ENCODE data around the gene ANKRD44.
"Not testable (repeated sequence)": the region's sequence is repeated elsewhere in the genome, so short reads cannot be mapped to it uniquely, and the experiment has no call there.

Gene ANKRD44

DNA sequence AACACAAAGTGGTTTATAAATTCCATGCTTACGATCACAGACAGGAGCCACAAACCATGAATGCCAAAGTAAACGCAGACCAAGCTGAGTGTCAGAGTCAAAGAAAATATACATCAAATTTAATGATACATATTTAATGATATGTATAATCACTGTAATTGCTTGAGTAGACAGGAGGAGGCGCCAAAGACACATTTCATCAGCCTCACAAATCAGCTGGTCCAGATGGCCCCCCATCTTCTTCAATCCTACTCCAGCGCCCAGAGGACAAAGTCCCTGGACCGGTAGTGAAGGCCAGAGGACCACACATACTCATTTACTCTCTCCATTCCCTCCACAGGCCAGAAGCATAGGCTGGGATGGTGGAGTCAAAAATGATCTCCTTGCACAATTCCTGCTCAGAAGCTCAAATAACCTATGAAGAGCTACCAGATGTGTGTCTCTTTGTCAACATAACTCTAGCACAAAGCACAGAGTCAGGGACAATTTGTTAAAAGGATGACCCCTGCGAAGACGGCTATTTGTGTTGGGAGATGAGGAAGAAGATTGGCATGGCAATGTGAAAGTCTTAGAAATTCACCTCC lies 234.7 kb downstream of the ANKRD44 start:
- no peak for DNase-seq (ENCODE audit: low read depth)

GRCh38 chr2:197075281-197075680 lies 235.3 kb downstream of the ANKRD44 start:
- DNase-seq (ENCODE audit: low read depth), result no peak

- DNase-seq (ENCODE audit: low read depth), result no peak
These were observed 236.7 kb downstream of the ANKRD44 start for GRCh38 chr2:197073701-197074433.

GRCh38 chr2:197073270-197073669 lies 237.3 kb downstream of the ANKRD44 start:
- DNase-seq (ENCODE audit: low read depth), result no peak

DNA sequence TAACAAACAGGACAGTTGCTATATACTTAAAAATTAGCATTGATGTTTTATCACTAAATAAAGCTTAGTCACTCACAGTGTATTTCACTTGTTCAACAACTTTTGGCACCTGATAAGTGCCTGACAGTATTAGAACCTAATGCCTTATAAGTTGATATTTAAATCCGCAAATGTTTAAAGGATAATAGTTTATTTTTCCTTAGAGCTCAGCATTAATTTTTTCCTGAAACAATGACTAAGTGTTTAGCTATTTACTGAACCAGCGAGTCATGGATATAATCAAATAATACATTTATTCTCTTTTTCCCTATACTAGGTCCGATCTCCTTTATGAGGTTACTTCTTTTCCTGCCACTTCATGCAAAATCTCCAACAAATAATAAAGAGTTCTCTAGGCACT lies 238.0 kb downstream of the ANKRD44 start:
- no peak for DNase-seq (ENCODE audit: low read depth)

DNA sequence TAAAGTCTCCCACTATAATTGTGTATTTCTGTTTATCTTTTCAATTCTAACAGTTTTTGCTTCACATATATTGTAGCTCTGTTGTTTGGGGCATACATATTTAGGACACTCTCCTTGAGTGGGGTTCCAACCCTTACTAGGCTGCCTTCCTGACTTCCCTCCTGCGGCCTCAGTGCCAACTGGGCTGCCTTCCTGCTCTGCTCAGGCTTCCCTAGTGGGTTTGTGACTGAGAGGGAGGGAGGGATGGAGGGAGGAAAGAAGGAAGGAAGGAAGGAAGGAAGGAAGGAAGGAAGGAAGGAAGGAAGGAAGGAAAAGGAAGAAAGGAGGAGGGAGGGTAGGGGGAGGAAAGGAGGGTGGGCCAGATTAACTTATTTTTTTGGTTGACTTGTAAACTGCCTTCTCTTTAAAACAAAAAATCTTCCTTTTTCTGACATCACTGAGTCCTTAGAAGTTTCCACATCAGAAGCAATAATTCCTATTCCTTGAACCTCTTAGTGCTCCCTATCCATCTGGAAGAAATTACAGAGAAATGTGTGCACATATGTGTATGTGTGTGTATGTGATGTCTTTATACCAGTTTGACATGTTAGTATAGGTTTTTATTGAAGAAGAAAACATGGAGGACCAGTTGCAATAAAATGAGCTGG lies 238.7 kb downstream of the ANKRD44 start:
- DNase-seq (ENCODE audit: low read depth), result no peak

DNA sequence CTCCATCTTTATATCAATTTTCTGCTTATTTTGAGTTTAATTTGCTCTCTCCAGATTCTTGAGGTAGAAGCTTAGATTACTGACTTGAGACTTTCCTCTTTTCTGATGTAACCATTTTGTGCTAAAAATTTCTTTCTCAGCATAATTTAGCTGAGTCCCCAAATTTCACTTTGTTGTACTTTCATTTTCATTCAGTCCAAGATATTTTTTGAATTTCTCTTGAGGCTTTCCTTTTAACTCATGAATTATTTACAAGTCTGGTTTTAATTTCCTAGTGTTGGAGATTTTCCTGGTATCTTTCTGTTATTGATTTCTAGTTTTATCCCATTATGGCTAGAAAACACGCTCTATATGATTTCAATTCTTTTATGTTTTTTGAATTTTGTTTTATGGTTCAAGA lies 239.4 kb downstream of the ANKRD44 start:
- no peak for DNase-seq (ENCODE audit: low read depth)

GRCh38 chr2:197069958-197070357 lies 240.6 kb downstream of the ANKRD44 start:
- DNase-seq (ENCODE audit: low read depth), result no peak

DNA sequence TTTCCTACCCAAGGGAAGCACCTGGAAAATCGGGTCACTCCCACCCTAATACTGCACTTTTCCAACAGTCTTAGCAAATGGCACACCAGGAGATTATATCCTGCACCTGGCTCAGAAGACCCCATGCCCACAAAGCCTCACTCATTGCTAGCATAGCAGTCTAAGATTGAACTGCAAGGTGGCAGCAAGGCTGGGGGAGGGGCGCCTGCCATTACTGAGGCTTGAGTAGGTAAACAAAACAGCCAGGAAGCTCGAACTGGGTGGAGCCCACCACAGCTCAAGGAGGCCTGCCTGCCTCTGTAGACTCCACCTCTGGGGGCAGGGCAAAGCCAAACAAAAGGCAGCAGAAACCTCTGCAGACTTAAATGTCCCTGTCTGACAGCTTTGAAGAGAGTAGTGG lies 248.0 kb downstream of the ANKRD44 start:
- not testable (repeated sequence) for DNase-seq (ENCODE audit: low read depth)

- DNase-seq (ENCODE audit: low read depth), result no peak
These were observed 251.1 kb downstream of the ANKRD44 start for GRCh38 chr2:197059477-197059876.

GRCh38 chr2:197058777-197059300 lies 251.7 kb downstream of the ANKRD44 start:
- DNase-seq (ENCODE audit: low read depth), result no peak

GRCh38 chr2:197057959-197058358 lies 252.6 kb downstream of the ANKRD44 start:
- no peak for DNase-seq (ENCODE audit: low read depth)

DNA sequence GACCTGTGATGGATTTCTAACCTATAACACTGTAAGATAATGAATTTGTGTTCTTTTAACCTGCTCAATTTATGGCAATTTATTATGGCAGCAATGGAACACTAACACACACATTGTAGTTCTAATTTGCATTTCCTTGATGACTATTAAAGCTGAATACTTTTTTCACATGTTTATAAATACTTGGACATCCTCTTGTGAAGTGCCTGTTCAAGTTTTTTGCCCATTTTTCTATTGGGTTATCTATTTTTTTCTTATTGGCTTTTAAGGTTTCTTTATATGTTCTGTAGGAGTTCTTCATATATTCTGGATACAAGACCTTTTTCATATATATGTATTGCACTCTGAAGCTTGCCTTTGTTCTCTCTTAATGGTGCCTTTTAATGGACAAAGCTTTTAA lies 255.5 kb downstream of the ANKRD44 start:
- no peak for DNase-seq (ENCODE audit: low read depth)

GRCh38 chr2:197054437-197054836 lies 256.1 kb downstream of the ANKRD44 start:
- DNase-seq (ENCODE audit: low read depth), result no peak

DNA sequence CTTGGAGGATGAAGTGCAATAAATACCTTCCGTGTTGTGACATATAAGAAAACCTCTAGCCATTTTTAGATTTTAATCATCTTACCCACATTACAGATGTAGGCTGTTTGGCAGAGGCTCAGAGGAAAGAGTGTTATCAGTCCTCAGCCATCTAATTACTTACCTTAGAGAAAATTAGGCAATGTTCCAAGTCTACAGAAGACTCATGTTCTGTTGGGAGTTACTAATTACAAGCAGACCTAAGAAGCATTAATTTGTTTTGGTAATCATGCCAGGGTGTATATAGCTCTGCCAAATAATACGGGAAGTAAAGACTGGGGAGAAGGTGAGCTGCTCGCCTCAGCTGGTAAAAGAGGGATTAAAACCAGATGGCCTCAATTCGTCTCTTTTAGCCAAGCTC lies 258.2 kb downstream of the ANKRD44 start:
- DNase-seq (ENCODE audit: low read depth), result no peak

GRCh38 chr2:197045115-197045514 lies 265.5 kb downstream of the ANKRD44 start:
- DNase-seq (ENCODE audit: low read depth), result no peak

GRCh38 chr2:197042739-197043196 lies 267.8 kb downstream of the ANKRD44 start:
- no peak for DNase-seq (ENCODE audit: low read depth)

DNA sequence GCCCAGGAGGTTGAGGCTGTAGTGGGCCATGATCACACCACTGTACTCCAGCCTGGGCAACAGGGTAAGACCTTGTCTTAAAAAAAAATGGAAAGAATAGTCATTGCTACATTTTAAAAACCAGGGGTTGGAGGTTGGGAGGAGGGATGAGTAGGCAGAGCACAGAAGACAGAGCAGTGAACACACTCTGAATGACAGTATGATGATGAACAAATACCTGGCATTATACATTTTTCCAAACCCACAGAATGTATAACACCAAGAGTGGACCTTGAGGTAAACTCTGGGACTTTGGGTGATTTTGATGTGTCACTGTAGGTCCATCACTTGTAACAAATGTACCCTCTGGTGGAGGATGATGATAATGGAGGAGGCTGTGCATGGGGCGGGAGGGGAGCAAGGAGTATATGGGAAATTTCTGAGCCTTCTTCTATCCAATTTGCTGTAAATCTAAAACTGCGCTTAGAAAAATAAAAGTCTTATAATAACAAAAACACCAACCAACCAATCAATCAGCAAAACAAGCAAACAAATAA lies 272.6 kb downstream of the ANKRD44 start:
- no peak for DNase-seq (ENCODE audit: low read depth)

DNA sequence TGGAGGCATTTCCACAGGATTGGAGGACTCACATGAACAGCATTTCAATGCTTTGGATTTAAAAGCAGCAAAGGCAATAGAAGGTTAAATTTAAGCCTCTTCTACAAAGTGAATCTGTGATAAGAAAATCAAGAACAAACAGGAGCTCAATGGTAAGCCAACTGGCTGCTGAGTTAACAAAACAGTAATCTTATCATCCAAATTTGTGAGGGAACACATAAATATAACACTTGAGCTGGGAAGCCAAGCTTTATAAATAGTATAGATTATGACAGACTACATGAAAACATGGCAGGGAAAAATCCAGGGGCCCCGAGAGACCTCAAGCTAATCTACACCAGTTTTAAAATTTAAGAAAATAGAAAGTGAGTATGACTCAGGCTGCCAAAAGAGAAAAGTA lies 275.6 kb downstream of the ANKRD44 start:
- DNase-seq (ENCODE audit: low read depth), result no peak

DNA sequence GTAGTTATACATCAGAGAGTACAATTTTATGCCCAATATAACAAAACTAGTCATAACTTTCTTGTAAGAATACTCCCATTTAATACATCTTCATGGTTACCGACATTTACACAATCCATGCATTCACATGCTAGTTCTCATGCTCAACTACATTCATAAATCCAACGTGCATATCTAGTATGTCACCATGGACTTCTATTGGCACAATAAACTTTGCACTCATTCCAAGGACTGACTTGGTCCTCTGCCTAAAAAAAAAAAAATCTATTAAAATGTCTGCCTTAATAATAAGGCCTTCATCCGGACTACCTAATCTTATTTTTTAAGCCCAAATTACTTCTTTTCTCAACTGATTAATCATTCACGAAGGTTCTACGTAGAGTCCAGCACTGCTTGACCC lies 276.3 kb downstream of the ANKRD44 start:
- DNase-seq (ENCODE audit: low read depth), result no peak

- no peak for DNase-seq (ENCODE audit: low read depth)
These were observed 277.4 kb downstream of the ANKRD44 start for GRCh38 chr2:197033222-197033621.

DNA sequence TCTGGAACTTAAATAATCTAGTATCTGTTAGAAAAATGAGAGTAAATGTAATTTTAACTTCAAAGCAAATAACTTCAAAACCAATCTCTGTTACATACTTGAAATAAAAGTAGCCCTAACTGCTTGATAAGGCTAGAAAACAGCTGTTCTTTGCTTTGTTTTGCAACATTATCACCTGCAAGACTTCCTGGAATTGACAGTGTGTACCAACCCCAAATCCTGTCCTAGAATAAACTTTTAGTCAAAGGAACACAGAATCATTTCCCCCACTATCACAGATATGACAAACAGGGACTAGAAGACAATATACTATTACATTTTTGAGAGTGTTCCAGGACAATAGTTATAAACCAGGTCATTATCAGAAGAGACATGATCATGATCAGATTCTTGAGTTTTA lies 278.8 kb downstream of the ANKRD44 start:
- no peak for DNase-seq (ENCODE audit: low read depth)

DNA sequence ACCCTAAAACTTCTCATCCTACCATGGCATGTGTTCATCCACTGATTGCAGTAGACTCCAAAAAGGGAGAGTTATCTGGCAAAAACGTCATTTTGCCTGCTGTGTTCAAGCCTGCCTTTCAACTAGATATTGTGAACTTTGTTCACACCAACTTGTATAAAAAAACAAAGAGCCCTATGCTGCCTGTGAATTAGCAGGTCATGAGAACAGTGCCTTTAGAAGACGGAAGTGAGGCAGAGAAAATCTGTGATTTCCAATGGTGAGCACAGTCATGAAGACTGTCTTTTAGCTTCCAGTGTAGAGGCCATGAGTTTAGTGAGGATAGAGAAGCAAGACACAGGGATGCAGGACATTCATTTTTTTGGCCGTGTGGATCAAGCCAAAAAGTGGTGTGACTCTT lies 280.5 kb downstream of the ANKRD44 start:
- DNase-seq (ENCODE audit: low read depth), result no peak

Data from GM04504 (cell line).